Stimulated activated memory B cell treated with anti-CD40 and anti-IgM and Interleukin-4, amounts not matched to agents 10 μg/mL and 1 μg/mL and 100 μg/mL, for 72 hours (primary cell): ENCODE measurements around the gene LRRC8D.

Experiments used
- ATAC-seq: fragments of 150-1000 bp; cut with Tn5 transposase; 2 replicates; pipeline ENCODE4 v1.10.0; 2021
- H3K27ac Mint-ChIP-seq: one replicate; pipeline ENCODE4 v1.8.0; 2022; ENCODE audit warnings: mild to moderate bottlenecking, mixed read lengths
- H3K27me3 Mint-ChIP-seq: one replicate; pipeline ENCODE4 v1.8.0; 2022; ENCODE audit warnings: mixed read lengths
- H3K36me3 Mint-ChIP-seq: one replicate; pipeline ENCODE4 v1.8.0; 2022; ENCODE audit warnings: mixed read lengths
- H3K4me1 Mint-ChIP-seq: one replicate; pipeline ENCODE4 v1.8.0; 2022; ENCODE audit warnings: mixed read lengths
- H3K4me3 Mint-ChIP-seq: one replicate; pipeline ENCODE4 v1.8.0; 2022; ENCODE audit warnings: mild to moderate bottlenecking, moderate library complexity, mixed read lengths
- H3K9me3 Mint-ChIP-seq: one replicate; pipeline ENCODE4 v1.8.0; 2022; ENCODE audit warnings: mixed read lengths

LRRC8D gene

DNA sequence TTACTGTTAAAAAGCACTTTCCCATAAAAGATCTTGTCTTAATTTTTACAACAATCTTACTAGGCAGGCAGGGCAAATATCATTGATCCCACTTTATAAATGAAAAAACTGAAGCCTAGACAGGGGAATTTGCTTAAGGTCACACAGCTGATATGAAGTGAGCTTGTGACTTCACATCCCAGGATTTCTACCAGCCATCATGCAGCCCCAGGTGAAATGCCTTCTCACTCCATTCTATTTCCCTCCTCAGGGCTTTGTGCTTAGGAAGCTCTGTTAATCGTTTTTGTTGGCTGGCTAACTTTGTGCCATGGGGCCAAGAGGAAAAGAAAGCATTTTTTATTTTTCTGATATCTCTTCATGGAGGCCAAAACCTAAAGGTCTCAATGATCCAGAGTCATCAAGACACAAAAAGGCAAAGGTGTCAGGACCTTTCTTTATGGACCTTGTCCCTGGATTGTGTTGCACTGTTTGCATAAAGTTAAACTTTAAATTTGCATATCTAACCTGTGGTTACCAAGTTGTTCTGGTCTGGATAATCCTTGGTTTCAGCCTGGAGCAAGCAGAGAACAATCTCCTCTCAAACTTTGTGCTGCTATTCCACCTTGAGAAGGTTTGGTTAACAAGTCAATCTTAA, 129.3 kb downstream of the LRRC8D start:
- no peak for ATAC-seq
- H3K27ac Mint-ChIP-seq = no peak overlapping the region
- no peaks in the 10 kb centered on the region for H3K27me3 Mint-ChIP-seq
- H3K9me3 Mint-ChIP-seq = no peaks in the 10 kb centered on the region
- H3K36me3 Mint-ChIP-seq = no peaks in the 10 kb centered on the region
- no peak overlapping the region for H3K4me3 Mint-ChIP-seq
- H3K4me1 Mint-ChIP-seq = peaks cover 11% of the 10 kb centered on the region

GRCh38 chr1:89950703-89951102, 129.9 kb downstream of the LRRC8D start:
- H3K4me1 Mint-ChIP-seq = peaks cover 11% of the 10 kb centered on the region
- H3K27me3 Mint-ChIP-seq = no peaks in the 10 kb centered on the region
- no peak overlapping the region for H3K4me3 Mint-ChIP-seq
- H3K9me3 Mint-ChIP-seq = no peaks in the 10 kb centered on the region
- H3K36me3 Mint-ChIP-seq = no peaks in the 10 kb centered on the region
- no peak for ATAC-seq
- H3K27ac Mint-ChIP-seq = no peak overlapping the region

GRCh38 chr1:89951766-89952604, 131.2 kb downstream of the LRRC8D start:
- no peaks in the 10 kb centered on the region for H3K36me3 Mint-ChIP-seq
- no peak overlapping the region for H3K27ac Mint-ChIP-seq
- H3K4me3 Mint-ChIP-seq = no peak overlapping the region
- no peak for ATAC-seq
- no peaks in the 10 kb centered on the region for H3K27me3 Mint-ChIP-seq
- peaks cover 5% of the 10 kb centered on the region for H3K4me1 Mint-ChIP-seq
- H3K9me3 Mint-ChIP-seq = no peaks in the 10 kb centered on the region

DNA sequence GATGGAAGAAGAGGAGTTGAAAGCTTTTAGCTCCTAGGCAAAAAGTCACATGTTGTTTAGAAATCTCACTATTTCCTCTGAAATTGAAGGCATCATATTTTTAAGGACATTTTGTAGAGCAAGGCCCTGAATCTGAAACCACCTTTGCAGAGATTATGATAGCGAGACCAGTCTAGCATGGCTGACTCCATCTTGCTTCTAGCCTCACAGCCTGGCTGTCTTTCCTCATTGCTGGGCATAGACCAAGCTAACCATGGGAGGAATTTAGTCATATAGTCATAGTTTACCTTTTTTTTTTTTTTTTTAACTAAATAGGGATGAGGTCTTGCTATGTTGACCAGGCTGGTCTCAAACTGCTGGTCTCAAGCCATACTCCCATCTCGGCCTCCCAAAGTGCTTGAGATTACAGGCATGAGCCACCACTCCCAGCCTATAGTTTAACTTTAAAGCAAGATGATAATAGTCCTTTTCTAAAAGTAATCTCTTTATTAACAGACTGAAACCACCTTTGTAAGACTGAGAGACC, 131.8 kb downstream of the LRRC8D start:
- ATAC-seq = no peak
- peaks cover 5% of the 10 kb centered on the region for H3K4me1 Mint-ChIP-seq
- H3K36me3 Mint-ChIP-seq = no peaks in the 10 kb centered on the region
- H3K27me3 Mint-ChIP-seq = peaks cover 4% of the 10 kb centered on the region
- H3K9me3 Mint-ChIP-seq = no peaks in the 10 kb centered on the region
- no peak overlapping the region for H3K27ac Mint-ChIP-seq
- H3K4me3 Mint-ChIP-seq = no peak overlapping the region

- Mint-ChIP-seq H3K27me3 (peaks cover 9% of the 10 kb centered on the region), H3K9me3 (no peaks in the 10 kb centered on the region), H3K36me3 (peaks cover 4% of the 10 kb centered on the region), H3K4me1 (peaks cover 5% of the 10 kb centered on the region), H3K27ac (no peak overlapping the region), H3K4me3 (no peak overlapping the region)
- ATAC-seq = no peak
Measured at GRCh38 chr1:89953131-89953626, 132.3 kb downstream of the LRRC8D start.

DNA sequence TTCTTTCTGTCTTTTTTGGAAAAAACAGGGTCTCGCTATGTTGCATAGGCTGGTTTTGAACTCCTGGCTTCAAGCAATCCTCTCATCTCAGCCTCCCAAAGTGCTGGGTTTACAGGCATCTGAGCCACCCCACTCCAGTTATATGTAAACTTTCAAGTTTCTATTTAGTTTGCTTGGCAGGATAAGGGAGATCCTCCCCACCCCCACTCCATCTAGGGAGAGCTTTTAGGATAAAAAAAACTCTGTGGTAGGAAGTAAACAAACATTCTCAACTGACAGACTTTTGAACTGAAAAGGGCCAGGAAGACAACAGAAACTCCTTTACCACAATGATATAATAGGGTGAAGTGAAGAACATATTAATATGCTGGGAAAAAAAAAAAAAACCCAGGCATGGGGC, 133.1 kb downstream of the LRRC8D start:
- Mint-ChIP-seq H3K36me3 (peaks cover 6% of the 10 kb centered on the region), H3K27me3 (peaks cover 14% of the 10 kb centered on the region), H3K27ac (no peak overlapping the region), H3K9me3 (no peaks in the 10 kb centered on the region), H3K4me1 (peaks cover 5% of the 10 kb centered on the region), H3K4me3 (no peak overlapping the region)
- ATAC-seq = no peak

DNA sequence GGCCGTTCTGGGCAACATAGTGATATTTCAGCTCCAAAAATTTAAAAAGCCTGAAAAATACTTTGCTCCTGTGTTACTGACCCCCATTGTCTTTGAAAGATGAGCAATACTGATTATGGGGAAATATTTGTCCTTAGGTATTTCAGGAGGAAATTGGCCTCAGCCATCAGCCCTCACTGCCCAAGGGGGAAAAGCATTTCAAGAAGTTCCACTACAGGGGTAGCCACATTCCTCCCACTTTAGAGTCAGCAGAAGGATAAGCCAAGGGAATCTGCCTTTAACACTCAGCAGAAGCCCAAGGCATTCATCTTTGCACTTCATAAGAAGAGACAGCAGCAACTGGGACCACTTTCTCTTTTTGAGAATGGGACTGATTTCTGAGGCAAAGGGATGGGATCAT, 133.6 kb downstream of the LRRC8D start:
- H3K9me3 Mint-ChIP-seq = no peaks in the 10 kb centered on the region
- no peak overlapping the region for H3K27ac Mint-ChIP-seq
- ATAC-seq = no peak
- H3K27me3 Mint-ChIP-seq = peaks cover 17% of the 10 kb centered on the region
- H3K36me3 Mint-ChIP-seq = peaks cover 6% of the 10 kb centered on the region
- H3K4me3 Mint-ChIP-seq = no peak overlapping the region
- peaks cover 5% of the 10 kb centered on the region for H3K4me1 Mint-ChIP-seq

DNA sequence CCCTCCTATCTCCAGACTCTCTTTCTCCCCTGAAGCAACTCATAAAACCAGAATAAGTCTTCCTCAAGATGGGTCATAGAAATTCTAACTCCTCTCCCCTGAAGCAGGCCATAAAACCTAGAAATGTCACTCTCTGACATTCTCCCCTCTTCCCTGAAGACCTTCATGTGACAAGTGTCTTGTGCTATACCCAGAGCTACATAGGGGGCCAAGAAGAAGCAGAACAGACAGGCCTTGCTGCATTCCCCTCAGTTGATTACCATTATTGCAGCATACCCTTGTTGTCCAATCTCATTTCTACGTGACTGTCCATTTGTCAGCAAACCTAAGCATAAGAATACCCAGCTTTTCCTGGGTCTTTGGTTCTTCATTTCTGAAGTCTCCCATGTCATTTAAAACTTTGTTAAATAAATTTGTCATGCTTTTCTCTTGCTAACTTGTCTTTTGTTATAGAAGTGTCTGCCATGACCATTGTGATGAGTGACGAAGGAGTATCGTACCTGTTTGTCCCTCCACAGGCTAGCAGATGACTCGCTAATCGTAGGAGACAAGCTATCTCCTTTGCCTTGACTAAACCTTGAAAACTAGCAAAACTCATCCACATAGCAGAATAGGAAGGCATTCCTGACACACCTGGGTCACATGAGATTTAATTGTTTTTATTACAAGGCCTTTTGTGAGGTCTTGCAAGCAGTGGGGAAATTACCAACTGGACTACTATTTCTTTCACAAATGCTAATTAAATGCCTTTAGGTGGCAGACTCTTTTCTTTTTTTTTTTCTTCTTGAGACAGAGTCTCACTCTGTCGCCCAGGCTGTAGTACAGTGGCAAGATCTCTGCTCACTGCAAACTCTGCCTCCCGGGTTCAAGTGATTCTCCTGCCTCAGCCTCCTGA, 134.7 kb downstream of the LRRC8D start:
- Mint-ChIP-seq H3K4me3 (no peak overlapping the region), H3K27me3 (peaks cover 23% of the 10 kb centered on the region), H3K36me3 (peaks cover 6% of the 10 kb centered on the region), H3K9me3 (no peaks in the 10 kb centered on the region), H3K4me1 (peaks cover 5% of the 10 kb centered on the region), H3K27ac (no peak overlapping the region)
- no peak for ATAC-seq

GRCh38 chr1:89957107-89957506, 136.3 kb downstream of the LRRC8D start:
- Mint-ChIP-seq H3K27ac (no peak overlapping the region), H3K4me1 (peaks cover 8% of the 10 kb centered on the region), H3K27me3 (peaks cover 26% of the 10 kb centered on the region), H3K4me3 (no peak overlapping the region), H3K9me3 (no peaks in the 10 kb centered on the region), H3K36me3 (peaks cover 6% of the 10 kb centered on the region)
- no peak for ATAC-seq

GRCh38 chr1:89958851-89959654, 138.2 kb downstream of the LRRC8D start:
- H3K4me3 Mint-ChIP-seq = no peak overlapping the region
- ATAC-seq = no peak
- H3K36me3 Mint-ChIP-seq = peaks cover 6% of the 10 kb centered on the region
- peaks cover 34% of the 10 kb centered on the region for H3K27me3 Mint-ChIP-seq
- no peaks in the 10 kb centered on the region for H3K9me3 Mint-ChIP-seq
- peaks cover 11% of the 10 kb centered on the region for H3K4me1 Mint-ChIP-seq
- no peak overlapping the region for H3K27ac Mint-ChIP-seq

- Mint-ChIP-seq H3K36me3 (peaks cover 6% of the 10 kb centered on the region), H3K27ac (no peak overlapping the region), H3K27me3 (peaks cover 41% of the 10 kb centered on the region), H3K4me1 (peaks cover 11% of the 10 kb centered on the region), H3K4me3 (no peak overlapping the region), H3K9me3 (no peaks in the 10 kb centered on the region)
- no peak for ATAC-seq
Measured at GRCh38 chr1:89959719-89960118, 138.9 kb downstream of the LRRC8D start.

DNA sequence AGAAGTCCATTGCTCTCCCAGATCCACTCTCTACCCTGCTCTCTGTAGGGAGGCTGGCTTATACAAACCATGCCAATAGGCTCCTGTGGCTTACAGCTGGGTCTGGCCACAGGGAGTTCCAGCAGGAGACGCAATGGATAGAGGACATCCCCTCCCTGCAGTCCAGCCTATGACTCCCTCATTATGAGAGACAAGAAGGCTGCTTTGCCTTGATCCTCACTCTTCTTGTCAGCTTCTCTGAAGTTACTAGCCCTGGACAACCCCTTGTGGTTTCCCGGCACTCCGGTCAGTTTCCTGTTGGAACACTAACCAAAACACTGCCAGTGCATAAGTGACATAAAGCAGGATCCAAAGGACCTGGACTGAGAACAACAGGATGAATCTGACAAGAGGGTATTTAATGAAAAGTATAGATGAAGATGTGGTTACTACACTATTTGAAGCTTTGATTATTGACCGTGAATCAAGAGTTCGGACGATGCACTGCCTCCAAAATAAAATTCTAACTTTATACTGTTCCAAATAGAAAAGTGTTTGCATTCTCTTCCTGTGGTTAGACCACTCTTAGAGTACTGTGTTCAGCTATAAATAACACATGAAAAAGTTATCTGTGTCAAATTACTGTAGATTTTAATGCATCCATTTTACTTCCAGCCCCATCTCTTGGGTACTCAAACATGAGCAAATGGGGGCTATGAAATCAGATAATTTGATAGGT, 141.4 kb downstream of the LRRC8D start:
- peaks cover 44% of the 10 kb centered on the region for H3K27me3 Mint-ChIP-seq
- H3K27ac Mint-ChIP-seq = no peak overlapping the region
- H3K4me3 Mint-ChIP-seq = no peak overlapping the region
- peaks cover 6% of the 10 kb centered on the region for H3K36me3 Mint-ChIP-seq
- H3K9me3 Mint-ChIP-seq = no peaks in the 10 kb centered on the region
- H3K4me1 Mint-ChIP-seq = peaks cover 11% of the 10 kb centered on the region
- ATAC-seq = no peak

DNA sequence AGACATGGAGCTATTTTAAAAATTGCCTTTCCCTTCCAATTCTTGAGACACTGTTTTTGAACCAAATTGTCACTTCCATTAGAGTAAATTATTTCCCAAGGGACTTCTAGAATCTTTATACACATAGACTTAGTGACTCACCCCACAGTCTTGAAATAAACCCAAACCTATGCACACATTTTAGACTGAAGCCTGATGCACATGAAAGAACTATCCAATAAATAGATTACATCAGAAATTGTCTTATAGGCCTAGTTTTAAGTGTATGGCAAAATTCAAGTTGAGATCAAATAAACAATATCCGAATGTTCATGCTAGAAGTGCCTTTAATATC, 141.9 kb downstream of the LRRC8D start:
- Mint-ChIP-seq H3K27me3 (peaks cover 40% of the 10 kb centered on the region), H3K9me3 (no peaks in the 10 kb centered on the region), H3K36me3 (peaks cover 6% of the 10 kb centered on the region), H3K27ac (no peak overlapping the region), H3K4me1 (peaks cover 11% of the 10 kb centered on the region), H3K4me3 (no peak overlapping the region)
- ATAC-seq = no peak

- H3K9me3 Mint-ChIP-seq = no peaks in the 10 kb centered on the region
Measured at GRCh38 chr1:89965193-89965768, 144.4 kb downstream of the LRRC8D start.

More at GRCh38 chr1:89965193-89965768, 144.4 kb downstream of the LRRC8D start:
- Mint-ChIP-seq H3K4me3 (no peak overlapping the region), H3K27ac (no peak overlapping the region), H3K36me3 (no peaks in the 10 kb centered on the region), H3K27me3 (peaks cover 21% of the 10 kb centered on the region), H3K4me1 (peaks cover 11% of the 10 kb centered on the region)
- ATAC-seq = no peak
